Bone marrow (tissue), 2 donors: ENCODE data around the gene SCFD1.
"Not testable (repeated sequence)": the region's sequence is repeated elsewhere in the genome, so short reads cannot be mapped to it uniquely, and the experiment has no call there.

Experiments used
- DNase-seq, 2 donors: peaks; one replicate each; lab custom pipeline; 2025; lab: John Stamatoyannopoulos, UW

The SCFD1 gene

GRCh38 chr14:30678926-30679431 is 56.9 kb downstream of the SCFD1 start:
- DNase-seq, result no peak

- no peak for DNase-seq
Observed at GRCh38 chr14:30680036-30680435, 57.9 kb downstream of the SCFD1 start.

GRCh38 chr14:30680776-30681175 is 58.7 kb downstream of the SCFD1 start:
- not testable (repeated sequence) for DNase-seq

GRCh38 chr14:30681752-30682355 is 59.7 kb downstream of the SCFD1 start:
- DNase-seq, result no peak

- DNase-seq, result not testable (repeated sequence)
Observed at GRCh38 chr14:30690487-30691355, 68.6 kb downstream of the SCFD1 start.

- DNase-seq, result no peak
Observed at GRCh38 chr14:30691751-30692398, 69.8 kb downstream of the SCFD1 start.

- DNase-seq, result no peak
Observed at GRCh38 chr14:30692669-30693068, 70.5 kb downstream of the SCFD1 start.

GRCh38 chr14:30698463-30698862 is 76.3 kb downstream of the SCFD1 start:
- DNase-seq, result no peak

GRCh38 chr14:30706704-30707103 is 84.6 kb downstream of the SCFD1 start:
- no peak for DNase-seq

GRCh38 chr14:30708157-30708556 is 86.0 kb downstream of the SCFD1 start:
- no peak for DNase-seq

GRCh38 chr14:30709201-30709600 is 87.1 kb downstream of the SCFD1 start:
- DNase-seq, result no peak

- DNase-seq, result no peak
Observed at GRCh38 chr14:30710876-30711275, 88.8 kb downstream of the SCFD1 start.

- DNase-seq, result no peak
Observed at GRCh38 chr14:30719137-30719536, 97.0 kb downstream of the SCFD1 start.

- no peak for DNase-seq
Observed at GRCh38 chr14:30725763-30726162, 103.6 kb downstream of the SCFD1 start.

GRCh38 chr14:30728471-30728870 is 106.4 kb downstream of the SCFD1 start:
- DNase-seq, result no peak

- DNase-seq, result no peak
Observed at GRCh38 chr14:30737916-30738315, 115.8 kb downstream of the SCFD1 start.

GRCh38 chr14:30738978-30739377 is 116.9 kb downstream of the SCFD1 start:
- no peak for DNase-seq

- DNase-seq, result no peak
Observed at GRCh38 chr14:30748343-30748742, 126.2 kb downstream of the SCFD1 start.

- DNase-seq, result no peak
Observed at GRCh38 chr14:30751646-30752416, 129.7 kb downstream of the SCFD1 start.

GRCh38 chr14:30753452-30753851 is 131.3 kb downstream of the SCFD1 start:
- DNase-seq, result no peak

GRCh38 chr14:30754778-30755177 is 132.7 kb downstream of the SCFD1 start:
- DNase-seq, result no peak

GRCh38 chr14:30756594-30756993 is 134.5 kb downstream of the SCFD1 start:
- DNase-seq, result no peak
